Stimulated activated CD8-positive, alpha-beta memory T cell treated with anti-CD3 and anti-CD28 coated beads, Interleukin-4, amount 100 ng/mL, for 4 hours (primary cell): Measurements from ENCODE around the gene ECI2.
A peak's percentile ranks its signal among the peaks of the same experiment; 100 is the strongest.
"Not testable (repeated sequence)": the region's sequence is repeated elsewhere in the genome, so short reads cannot be mapped to it uniquely, and the experiment has no call there.

Experiments
- DNase-seq, 2 donors: peaks; one replicate each; pipeline ENCODE4 v3.0.0-alpha.2; 2020; ENCODE audit warnings: low read depth in 2 of 2, low spot score in 1 of 2

Gene ECI2

DNA sequence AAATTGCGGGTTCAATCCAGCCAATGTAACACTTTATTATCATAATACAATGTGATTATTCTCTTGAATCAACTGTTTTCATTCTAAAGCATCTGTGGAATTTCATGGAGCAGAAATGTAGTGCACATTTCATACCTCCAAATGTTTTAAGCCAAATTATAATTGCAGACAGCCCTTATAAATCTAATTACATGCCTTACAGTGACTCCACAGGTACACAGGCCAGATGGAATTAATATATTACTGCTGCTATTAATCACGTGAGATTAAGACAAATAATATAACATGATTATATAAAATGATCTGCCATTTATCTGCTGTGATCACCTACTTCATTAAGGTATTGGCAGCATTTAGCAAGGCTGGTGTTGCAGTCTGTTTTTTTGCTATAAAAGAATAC is 9.7 kb upstream of the ECI2 start:
- no peak for DNase-seq

GRCh38 chr6:4139272-4139671 is 3.9 kb upstream of the ECI2 start:
- no peak for DNase-seq

- DNase-seq = no peak
Measured at GRCh38 chr6:4138186-4138585, 2.8 kb upstream of the ECI2 start.

GRCh38 chr6:4136354-4136831 is 1.0 kb upstream of the ECI2 start:
- DNase-seq = no peak

GRCh38 chr6:4135665-4136353 is 434 bp upstream of the ECI2 start:
- DNase-seq = peak; percentile 88 to 94

- DNase-seq = peak; percentile 2 to 3
Measured at GRCh38 chr6:4133941-4134838, 1.2 kb downstream of the ECI2 start.

GRCh38 chr6:4130357-4130987 is 4.9 kb downstream of the ECI2 start:
- DNase-seq = no peak

GRCh38 chr6:4129446-4129845 is 5.9 kb downstream of the ECI2 start:
- DNase-seq = no peak

- DNase-seq = no peak
Measured at GRCh38 chr6:4128748-4129147, 6.6 kb downstream of the ECI2 start.

GRCh38 chr6:4128072-4128471 is 7.3 kb downstream of the ECI2 start:
- no peak for DNase-seq

GRCh38 chr6:4125933-4126864 is 9.2 kb downstream of the ECI2 start:
- DNase-seq = no peak

DNA sequence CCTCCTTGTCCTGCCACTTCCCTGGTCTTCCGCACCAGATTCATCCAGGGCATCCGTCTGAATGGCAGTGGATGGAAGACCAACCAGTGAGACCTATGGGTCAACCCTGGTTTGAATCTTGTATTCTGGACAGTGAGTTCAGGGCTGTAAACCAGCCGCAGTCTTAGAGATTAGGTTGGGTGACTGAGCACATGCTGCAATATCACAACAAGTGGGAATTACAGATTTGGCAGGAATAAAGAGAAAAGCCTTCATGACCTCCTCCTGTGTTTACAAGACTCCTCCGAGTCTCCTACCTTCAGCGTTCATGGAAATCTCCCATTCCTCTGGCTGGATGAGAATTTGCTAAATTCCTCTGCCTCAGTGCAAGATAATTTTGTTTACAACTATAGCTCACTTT is 9.9 kb downstream of the ECI2 start:
- DNase-seq = no peak

DNA sequence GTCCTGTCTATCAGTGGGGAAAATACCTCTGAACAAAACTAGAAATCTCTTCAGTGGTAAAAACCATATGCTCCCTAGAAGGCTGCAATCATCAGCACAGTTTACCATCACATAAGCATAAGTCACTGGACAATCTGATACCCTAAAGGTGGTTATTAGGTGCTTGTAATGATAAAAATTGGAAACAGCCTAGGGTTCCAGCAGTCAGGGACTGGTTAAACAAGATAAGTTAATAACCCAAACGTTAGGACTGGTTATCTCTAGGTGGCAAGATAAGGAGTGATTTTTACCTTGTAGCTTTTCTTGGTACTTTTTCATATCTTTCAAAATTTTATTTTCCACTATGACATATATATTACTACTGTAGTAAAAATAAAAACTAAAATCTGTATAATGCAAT is 11.0 kb downstream of the ECI2 start:
- no peak for DNase-seq

DNA sequence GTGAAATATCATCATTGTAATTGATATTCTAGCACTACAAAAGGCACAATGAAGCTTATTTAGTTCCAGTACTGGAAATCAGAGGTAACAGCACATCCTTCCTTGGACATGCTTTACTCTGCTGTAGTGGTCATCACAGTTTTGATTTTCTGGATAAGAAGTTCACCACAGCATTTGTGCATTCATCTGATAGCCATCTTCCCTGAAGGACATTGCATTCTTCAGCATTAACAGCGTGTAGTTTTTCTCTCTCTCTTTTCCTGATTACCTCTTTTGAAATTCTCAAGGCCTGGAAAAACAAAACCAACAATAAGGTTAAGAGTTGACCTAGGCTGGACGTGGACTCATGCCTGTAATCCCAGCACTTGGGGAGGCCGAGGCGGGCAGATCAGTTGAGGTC is 19.6 kb downstream of the ECI2 start:
- DNase-seq = no peak

GRCh38 chr6:4114123-4114522 is 21.3 kb downstream of the ECI2 start:
- no peak for DNase-seq

DNA sequence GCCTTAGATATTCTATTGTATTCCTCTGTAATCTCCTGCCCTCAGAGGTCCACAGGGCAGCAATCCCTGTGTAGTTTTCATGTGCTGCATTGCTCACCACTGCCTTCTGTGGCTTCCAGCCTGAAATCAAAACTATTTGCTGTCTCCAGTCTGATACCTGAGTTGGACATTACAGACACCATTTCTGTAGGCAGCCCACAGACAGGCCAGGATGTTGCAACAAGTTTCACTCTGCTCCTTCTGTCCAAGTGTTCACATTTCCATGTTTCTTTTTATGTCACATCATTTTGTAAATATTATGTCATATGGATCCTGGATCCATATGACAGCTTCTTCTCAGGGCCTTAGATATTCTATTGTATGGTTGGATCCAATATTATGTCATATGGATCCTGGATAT is 21.7 kb downstream of the ECI2 start:
- no peak for DNase-seq

GRCh38 chr6:4112366-4112765 is 23.0 kb downstream of the ECI2 start:
- DNase-seq = no peak

- DNase-seq = not testable (repeated sequence)
Measured at GRCh38 chr6:4109363-4109815, 26.0 kb downstream of the ECI2 start.

DNA sequence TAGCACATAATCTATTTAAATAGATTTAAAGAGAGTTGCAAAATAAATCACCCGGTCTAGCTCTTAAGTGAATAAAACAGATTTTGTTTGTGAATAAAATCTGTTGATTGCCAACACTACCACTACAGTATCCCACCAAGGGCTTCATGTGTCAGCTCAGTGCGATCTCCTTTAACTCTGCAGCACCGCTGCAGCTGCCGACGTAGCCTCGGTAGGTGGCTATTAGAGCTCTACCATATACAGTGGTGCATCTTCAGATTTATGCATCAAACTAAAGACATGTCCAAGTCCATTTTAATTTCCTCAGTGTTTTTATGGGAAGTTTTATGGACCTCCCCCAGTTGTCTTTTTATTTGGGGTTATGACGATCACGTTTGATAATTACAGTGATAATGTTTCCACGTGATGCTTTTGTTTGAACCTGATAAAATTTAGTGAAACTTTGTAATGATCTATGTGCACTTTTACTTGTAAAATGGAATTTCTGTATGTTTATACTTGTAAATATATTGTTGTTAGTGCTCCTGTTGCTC is 26.7 kb downstream of the ECI2 start:
- DNase-seq = no peak

- no peak for DNase-seq
Measured at GRCh38 chr6:4107873-4108272, 27.5 kb downstream of the ECI2 start.
